Measurements from ENCODE around the gene SON.
A peak's percentile ranks its signal among the peaks of the same experiment; 100 is the strongest.
"Not testable (repeated sequence)": the region's sequence is repeated elsewhere in the genome, so short reads cannot be mapped to it uniquely, and the experiment has no call there.

The SON gene

GRCh38 chr21:33569991-33570390 is 27.2 kb downstream of the SON start:
- H3K18ac ChIP-seq (ENCODE audit: low read length): no peak overlapping the region
- no peak overlapping the region for H3K56ac ChIP-seq (ENCODE audit: low read length)
- H3K4ac ChIP-seq (ENCODE audit: low read depth, low read length): no peak overlapping the region
- H4K5ac ChIP-seq (ENCODE audit: low read length): no peak overlapping the region
- H2BK5ac ChIP-seq (ENCODE audit: low read length): no peak overlapping the region
- H2AK5ac ChIP-seq (ENCODE audit: low read length): no peak overlapping the region
- H3K27me3 ChIP-seq (ENCODE audit: insufficient read depth, low read length, poor library complexity): no peaks in the 10 kb centered on the region
- WGBS (ENCODE audit: extremely low coverage, insufficient coverage, low lambda C conversion rate): no CpG with 5 or more reads among the region's 5 CpGs
- DNase-seq: no peak
- H3K4me2 ChIP-seq (ENCODE audit: low read length): no peak overlapping the region
- no peak overlapping the region for H3K23ac ChIP-seq (ENCODE audit: low read length)
- no peak overlapping the region for H2BK120ac ChIP-seq (ENCODE audit: low read depth, low read length)
- no peaks in the 10 kb centered on the region for H3K4me1 ChIP-seq (ENCODE audit: control insufficient read depth, low read depth, low read length)
- H3K9ac ChIP-seq (ENCODE audit: low read length): no peak overlapping the region
- H3K4me3 ChIP-seq (ENCODE audit: low read length): no peak overlapping the region
- H3K79me1 ChIP-seq (ENCODE audit: low read length): peaks cover 4% of the 10 kb centered on the region
- no peak overlapping the region for H4K8ac ChIP-seq (ENCODE audit: low read depth, low read length)
- H3K36me3 ChIP-seq (ENCODE audit: control insufficient read depth, insufficient read depth, low read length): peaks cover 11% of the 10 kb centered on the region
- peaks cover 4% of the 10 kb centered on the region for H3K79me2 ChIP-seq (ENCODE audit: control insufficient read depth, insufficient read depth, low read length)
- no peak overlapping the region for H3K27ac ChIP-seq (ENCODE audit: low read depth, low read length)
- H2BK15ac ChIP-seq (replicated peaks; ENCODE audit: low read depth): no peak overlapping the region

- Histone ChIP-seq H3K36me3 (ENCODE audit: control insufficient read depth, insufficient read depth, low read length) (peaks cover 11% of the 10 kb centered on the region), H3K27ac (ENCODE audit: low read depth, low read length) (no peak overlapping the region), H3K79me2 (ENCODE audit: control insufficient read depth, insufficient read depth, low read length) (peaks cover 4% of the 10 kb centered on the region), H3K23ac (ENCODE audit: low read length) (no peak overlapping the region), H2BK15ac (replicated peaks; ENCODE audit: low read depth) (no peak overlapping the region), H3K27me3 (ENCODE audit: insufficient read depth, low read length, poor library complexity) (no peaks in the 10 kb centered on the region), H3K4ac (ENCODE audit: low read depth, low read length) (no peak overlapping the region), H3K9ac (ENCODE audit: low read length) (no peak overlapping the region), H3K18ac (ENCODE audit: low read length) (no peak overlapping the region), H2BK120ac (ENCODE audit: low read depth, low read length) (no peak overlapping the region), H2AK5ac (ENCODE audit: low read length) (no peak overlapping the region), H3K79me1 (ENCODE audit: low read length) (peaks cover 4% of the 10 kb centered on the region), H3K4me1 (ENCODE audit: control insufficient read depth, low read depth, low read length) (no peaks in the 10 kb centered on the region), H3K4me3 (ENCODE audit: low read length) (no peak overlapping the region), H4K8ac (ENCODE audit: low read depth, low read length) (no peak overlapping the region), H2BK5ac (ENCODE audit: low read length) (no peak overlapping the region), H3K4me2 (ENCODE audit: low read length) (no peak overlapping the region), H3K56ac (ENCODE audit: low read length) (no peak overlapping the region), H4K5ac (ENCODE audit: low read length) (no peak overlapping the region)
- DNase-seq: no peak
- WGBS (ENCODE audit: extremely low coverage, insufficient coverage, low lambda C conversion rate): no CpG with 5 or more reads among the region's 3 CpGs
These were observed 29.5 kb downstream of the SON start for GRCh38 chr21:33572350-33572749.

- H3K27me3 ChIP-seq (ENCODE audit: insufficient read depth, low read length, poor library complexity); H3K27ac ChIP-seq (ENCODE audit: low read depth, low read length); H2BK120ac ChIP-seq (ENCODE audit: low read depth, low read length); H3K4me2 ChIP-seq (ENCODE audit: low read length); H3K79me2 ChIP-seq (ENCODE audit: control insufficient read depth, insufficient read depth, low read length); H2AK5ac ChIP-seq (ENCODE audit: low read length); H3K4me1 ChIP-seq (ENCODE audit: control insufficient read depth, low read depth, low read length); H4K5ac ChIP-seq (ENCODE audit: low read length); H3K36me3 ChIP-seq (ENCODE audit: control insufficient read depth, insufficient read depth, low read length); H3K18ac ChIP-seq (ENCODE audit: low read length); H2BK5ac ChIP-seq (ENCODE audit: low read length); H2BK15ac ChIP-seq (replicated peaks; ENCODE audit: low read depth); H4K8ac ChIP-seq (ENCODE audit: low read depth, low read length); H3K23ac ChIP-seq (ENCODE audit: low read length); H3K4me3 ChIP-seq (ENCODE audit: low read length); H3K4ac ChIP-seq (ENCODE audit: low read depth, low read length); DNase-seq; H3K56ac ChIP-seq (ENCODE audit: low read length); H3K79me1 ChIP-seq (ENCODE audit: low read length); H3K9ac ChIP-seq (ENCODE audit: low read length): not testable (repeated sequence)
- no CpG with 5 or more reads among the region's 2 CpGs for WGBS (ENCODE audit: extremely low coverage, insufficient coverage, low lambda C conversion rate)
These were observed 33.9 kb downstream of the SON start for GRCh38 chr21:33576741-33577141.

- DNase-seq: no peak
- no peak overlapping the region for H3K18ac ChIP-seq (ENCODE audit: low read length)
- H2AK5ac ChIP-seq (ENCODE audit: low read length): no peak overlapping the region
- no peaks in the 10 kb centered on the region for H3K27me3 ChIP-seq (ENCODE audit: insufficient read depth, low read length, poor library complexity)
- no peak overlapping the region for H2BK120ac ChIP-seq (ENCODE audit: low read depth, low read length)
- no peak overlapping the region for H4K5ac ChIP-seq (ENCODE audit: low read length)
- H3K79me1 ChIP-seq (ENCODE audit: low read length): no peaks in the 10 kb centered on the region
- H3K9ac ChIP-seq (ENCODE audit: low read length): no peak overlapping the region
- no CpG with 5 or more reads among the region's 2 CpGs for WGBS (ENCODE audit: extremely low coverage, insufficient coverage, low lambda C conversion rate)
- peaks cover 4% of the 10 kb centered on the region for H3K36me3 ChIP-seq (ENCODE audit: control insufficient read depth, insufficient read depth, low read length)
- H3K27ac ChIP-seq (ENCODE audit: low read depth, low read length): no peak overlapping the region
- H3K56ac ChIP-seq (ENCODE audit: low read length): no peak overlapping the region
- no peak overlapping the region for H3K4ac ChIP-seq (ENCODE audit: low read depth, low read length)
- H3K4me1 ChIP-seq (ENCODE audit: control insufficient read depth, low read depth, low read length): no peaks in the 10 kb centered on the region
- no peak overlapping the region for H2BK15ac ChIP-seq (replicated peaks; ENCODE audit: low read depth)
- H3K4me2 ChIP-seq (ENCODE audit: low read length): no peak overlapping the region
- no peak overlapping the region for H3K23ac ChIP-seq (ENCODE audit: low read length)
- H3K79me2 ChIP-seq (ENCODE audit: control insufficient read depth, insufficient read depth, low read length): no peaks in the 10 kb centered on the region
- no peak overlapping the region for H2BK5ac ChIP-seq (ENCODE audit: low read length)
- no peak overlapping the region for H4K8ac ChIP-seq (ENCODE audit: low read depth, low read length)
- no peak overlapping the region for H3K4me3 ChIP-seq (ENCODE audit: low read length)
These were observed 35.4 kb downstream of the SON start for GRCh38 chr21:33578214-33578613.

GRCh38 chr21:33578959-33579542 is 36.2 kb downstream of the SON start:
- H4K5ac ChIP-seq (ENCODE audit: low read length): no peak overlapping the region
- no peaks in the 10 kb centered on the region for H3K27me3 ChIP-seq (ENCODE audit: insufficient read depth, low read length, poor library complexity)
- no peak overlapping the region for H3K4ac ChIP-seq (ENCODE audit: low read depth, low read length)
- no peak overlapping the region for H2AK5ac ChIP-seq (ENCODE audit: low read length)
- no peak overlapping the region for H2BK5ac ChIP-seq (ENCODE audit: low read length)
- no peaks in the 10 kb centered on the region for H3K79me1 ChIP-seq (ENCODE audit: low read length)
- peak overlapping the region; percentile 56 for H3K56ac ChIP-seq (ENCODE audit: low read length)
- H3K9ac ChIP-seq (ENCODE audit: low read length): no peak overlapping the region
- H3K4me2 ChIP-seq (ENCODE audit: low read length): no peak overlapping the region
- H2BK15ac ChIP-seq (replicated peaks; ENCODE audit: low read depth): no peak overlapping the region
- no peak overlapping the region for H2BK120ac ChIP-seq (ENCODE audit: low read depth, low read length)
- WGBS (ENCODE audit: extremely low coverage, insufficient coverage, low lambda C conversion rate): no CpG with 5 or more reads among the region's 7 CpGs
- no peak for DNase-seq
- no peaks in the 10 kb centered on the region for H3K79me2 ChIP-seq (ENCODE audit: control insufficient read depth, insufficient read depth, low read length)
- peaks cover 2% of the 10 kb centered on the region for H3K36me3 ChIP-seq (ENCODE audit: control insufficient read depth, insufficient read depth, low read length)
- H3K18ac ChIP-seq (ENCODE audit: low read length): no peak overlapping the region
- H3K23ac ChIP-seq (ENCODE audit: low read length): no peak overlapping the region
- H3K27ac ChIP-seq (ENCODE audit: low read depth, low read length): no peak overlapping the region
- no peak overlapping the region for H4K8ac ChIP-seq (ENCODE audit: low read depth, low read length)
- H3K4me1 ChIP-seq (ENCODE audit: control insufficient read depth, low read depth, low read length): no peaks in the 10 kb centered on the region
- no peak overlapping the region for H3K4me3 ChIP-seq (ENCODE audit: low read length)

- Histone ChIP-seq H2AK5ac (ENCODE audit: low read length) (no peak overlapping the region), H2BK120ac (ENCODE audit: low read depth, low read length) (no peak overlapping the region), H3K18ac (ENCODE audit: low read length) (no peak overlapping the region), H2BK5ac (ENCODE audit: low read length) (no peak overlapping the region), H2BK15ac (replicated peaks; ENCODE audit: low read depth) (no peak overlapping the region), H3K79me2 (ENCODE audit: control insufficient read depth, insufficient read depth, low read length) (peaks cover 4% of the 10 kb centered on the region), H3K27ac (ENCODE audit: low read depth, low read length) (no peak overlapping the region), H4K5ac (ENCODE audit: low read length) (no peak overlapping the region), H3K79me1 (ENCODE audit: low read length) (peaks cover 2% of the 10 kb centered on the region), H4K8ac (ENCODE audit: low read depth, low read length) (no peak overlapping the region), H3K4me3 (ENCODE audit: low read length) (no peak overlapping the region), H3K9ac (ENCODE audit: low read length) (no peak overlapping the region), H3K23ac (ENCODE audit: low read length) (no peak overlapping the region), H3K36me3 (ENCODE audit: control insufficient read depth, insufficient read depth, low read length) (no peaks in the 10 kb centered on the region), H3K4me2 (ENCODE audit: low read length) (no peak overlapping the region), H3K56ac (ENCODE audit: low read length) (no peak overlapping the region), H3K4ac (ENCODE audit: low read depth, low read length) (no peak overlapping the region), H3K4me1 (ENCODE audit: control insufficient read depth, low read depth, low read length) (peaks cover 2% of the 10 kb centered on the region), H3K27me3 (ENCODE audit: insufficient read depth, low read length, poor library complexity) (no peaks in the 10 kb centered on the region)
- no CpG with 5 or more reads among the region's 3 CpGs for WGBS (ENCODE audit: extremely low coverage, insufficient coverage, low lambda C conversion rate)
- DNase-seq: no peak
These were observed 41.6 kb downstream of the SON start for GRCh38 chr21:33584455-33584854.

All from mesendoderm (in vitro differentiated cells).